ENCODE data around the gene CTBP2.

Gene CTBP2

DNA sequence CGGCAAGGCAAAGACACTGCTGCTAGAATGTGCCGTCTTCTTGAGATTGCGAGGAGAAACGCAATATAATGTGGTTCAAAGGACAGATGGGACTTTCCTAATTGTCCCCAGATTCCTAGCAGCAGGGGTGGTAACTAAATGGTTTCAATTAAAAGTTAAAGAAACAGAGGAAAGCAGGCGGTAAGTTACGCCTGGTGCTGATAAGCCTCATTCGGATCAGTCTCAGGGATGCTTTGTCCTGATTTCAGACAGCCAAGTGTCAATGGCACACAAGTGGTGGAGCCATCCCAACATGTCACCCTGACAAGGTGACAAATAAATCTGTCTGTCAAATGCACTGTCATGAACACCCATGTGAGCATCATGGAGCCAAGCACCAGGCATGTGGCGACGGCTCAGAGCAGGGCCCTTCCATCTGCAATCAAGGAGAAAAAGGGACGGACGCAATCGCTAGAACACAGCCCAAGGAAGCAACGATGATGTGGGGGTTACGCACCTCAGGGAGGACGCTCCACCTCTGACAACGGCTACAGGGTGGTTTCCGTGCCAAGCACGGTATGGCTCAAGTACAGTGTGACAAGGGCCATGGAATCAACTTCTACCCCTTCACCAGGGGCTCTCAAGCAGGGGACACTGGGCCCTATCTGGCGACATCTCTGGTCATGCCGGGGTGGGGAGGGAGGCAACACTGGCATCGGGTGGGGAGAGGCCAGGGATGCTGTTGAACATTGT is 66.2 kb downstream of the CTBP2 start:
- Histone ChIP-seq H3K9me3 (ENCODE audit: control insufficient read depth, low read length) (no peaks in the 10 kb centered on the region), H3K27ac (ENCODE audit: low read depth, low read length, severe bottlenecking) (peak overlapping the region; percentile 41), H3K4me1 (ENCODE audit: control insufficient read depth, insufficient read depth, low read length, poor library complexity, severe bottlenecking) (peaks cover 38% of the 10 kb centered on the region), H3K36me3 (ENCODE audit: control insufficient read depth, insufficient read depth, low read length) (peaks cover 45% of the 10 kb centered on the region), H3K4me3 (ENCODE audit: extremely low read depth, insufficient read depth, low read length, poor library complexity, severe bottlenecking) (no peak overlapping the region)
- WGBS, 2 experiments (ENCODE audit: insufficient coverage in 2 of 2): 90 to 95% methylated on average over 18 to 19 of the region's 21 CpGs

DNA sequence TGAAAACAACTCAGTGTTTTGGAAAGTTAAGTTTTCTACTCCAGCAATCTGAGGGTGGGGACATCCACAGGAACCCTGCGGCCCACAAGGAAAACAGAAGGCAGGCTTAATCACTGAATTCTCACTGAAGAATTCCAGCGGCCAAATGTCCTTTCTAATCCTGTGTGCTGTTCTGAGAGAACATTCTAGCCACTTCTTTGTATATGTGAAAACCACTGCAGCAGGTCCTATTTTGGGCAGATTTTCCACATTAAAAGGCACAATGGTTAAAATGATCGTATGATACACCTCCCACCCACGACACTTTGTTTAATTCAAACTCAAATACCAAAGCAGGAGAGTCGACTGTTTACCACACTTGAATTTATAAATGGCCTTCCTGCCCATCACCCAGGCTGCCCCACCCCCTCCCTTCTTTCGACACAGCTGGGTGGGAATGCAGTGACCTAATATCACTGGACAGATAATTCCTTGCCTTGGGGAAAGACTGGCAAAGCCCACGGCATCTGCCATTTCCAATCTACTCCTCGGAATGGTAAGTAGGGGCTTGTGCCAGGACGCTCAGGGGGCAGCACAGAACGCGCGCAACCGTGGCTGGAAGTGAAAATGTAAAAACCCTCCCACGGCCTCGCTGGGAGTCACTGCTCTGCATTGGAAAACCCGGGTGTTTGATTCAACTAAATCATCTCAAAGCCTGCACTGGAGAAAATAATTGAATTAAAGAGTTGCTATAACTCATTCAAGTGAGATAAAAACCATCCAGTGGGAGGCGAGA is 67.0 kb downstream of the CTBP2 start:
- Histone ChIP-seq H3K4me3 (ENCODE audit: extremely low read depth, insufficient read depth, low read length, poor library complexity, severe bottlenecking) (no peak overlapping the region), H3K36me3 (ENCODE audit: control insufficient read depth, insufficient read depth, low read length) (peaks cover 45% of the 10 kb centered on the region), H3K9me3 (ENCODE audit: control insufficient read depth, low read length) (no peaks in the 10 kb centered on the region), H3K4me1 (ENCODE audit: control insufficient read depth, insufficient read depth, low read length, poor library complexity, severe bottlenecking) (peaks cover 38% of the 10 kb centered on the region), H3K27ac (ENCODE audit: low read depth, low read length, severe bottlenecking) (peak overlapping the region; percentile 62)
- 86 to 91% methylated on average over 9 to 15 of the region's 17 CpGs for WGBS, 2 experiments (ENCODE audit: insufficient coverage in 2 of 2)

DNA sequence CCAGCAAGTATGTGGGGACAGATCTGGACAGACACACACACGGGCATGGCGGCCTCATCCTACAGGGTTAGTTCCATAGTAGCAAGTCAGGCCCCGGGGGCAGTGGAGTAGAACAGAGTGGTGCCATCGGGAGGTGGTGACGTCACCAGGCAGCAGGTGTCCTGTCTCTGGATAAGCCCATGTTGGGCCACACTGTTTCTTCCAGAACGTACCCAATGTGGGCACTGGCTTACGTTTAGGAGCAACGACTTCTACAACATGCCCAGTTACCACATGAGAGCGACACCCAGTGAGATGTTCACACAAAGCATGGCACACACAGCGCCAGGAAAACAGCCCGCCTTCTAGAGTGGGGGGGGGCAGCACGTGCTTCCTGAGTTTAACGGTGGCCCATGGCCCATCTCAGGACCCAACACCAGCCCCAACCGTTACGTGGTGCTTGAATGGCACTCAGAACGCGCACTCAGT is 67.8 kb downstream of the CTBP2 start:
- Histone ChIP-seq H3K36me3 (ENCODE audit: control insufficient read depth, insufficient read depth, low read length) (peaks cover 50% of the 10 kb centered on the region), H3K9me3 (ENCODE audit: control insufficient read depth, low read length) (no peaks in the 10 kb centered on the region), H3K27ac (ENCODE audit: low read depth, low read length, severe bottlenecking) (no peak overlapping the region), H3K4me1 (ENCODE audit: control insufficient read depth, insufficient read depth, low read length, poor library complexity, severe bottlenecking) (peaks cover 46% of the 10 kb centered on the region), H3K4me3 (ENCODE audit: extremely low read depth, insufficient read depth, low read length, poor library complexity, severe bottlenecking) (no peak overlapping the region)
- 98% methylated on average over 15 to 17 of the region's 17 CpGs for WGBS, 2 experiments (ENCODE audit: insufficient coverage in 2 of 2)

DNA sequence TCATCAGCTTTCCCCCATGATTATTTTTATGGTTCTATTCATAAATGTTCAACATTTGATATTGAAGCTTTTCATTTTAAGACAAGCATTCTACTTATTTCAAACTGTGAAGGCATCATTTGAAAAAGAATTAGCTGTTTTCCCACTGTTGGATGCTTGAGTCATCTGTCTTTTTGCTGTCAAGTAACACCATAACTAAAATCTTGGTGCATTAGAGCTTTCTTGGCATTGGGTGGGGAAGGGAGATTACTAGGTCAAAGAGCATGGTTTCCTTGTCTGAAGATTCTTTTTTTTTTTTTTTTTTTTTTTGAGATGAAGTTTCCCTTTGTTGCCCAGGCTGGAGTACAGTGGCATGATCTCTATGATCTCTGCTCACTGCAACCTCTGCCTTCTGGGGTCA is 68.5 kb downstream of the CTBP2 start:
- no peaks in the 10 kb centered on the region for H3K9me3 ChIP-seq (ENCODE audit: control insufficient read depth, low read length)
- no peak overlapping the region for H3K27ac ChIP-seq (ENCODE audit: low read depth, low read length, severe bottlenecking)
- H3K36me3 ChIP-seq (ENCODE audit: control insufficient read depth, insufficient read depth, low read length): peaks cover 50% of the 10 kb centered on the region
- H3K4me3 ChIP-seq (ENCODE audit: extremely low read depth, insufficient read depth, low read length, poor library complexity, severe bottlenecking): no peak overlapping the region
- H3K4me1 ChIP-seq (ENCODE audit: control insufficient read depth, insufficient read depth, low read length, poor library complexity, severe bottlenecking): peaks cover 44% of the 10 kb centered on the region

DNA sequence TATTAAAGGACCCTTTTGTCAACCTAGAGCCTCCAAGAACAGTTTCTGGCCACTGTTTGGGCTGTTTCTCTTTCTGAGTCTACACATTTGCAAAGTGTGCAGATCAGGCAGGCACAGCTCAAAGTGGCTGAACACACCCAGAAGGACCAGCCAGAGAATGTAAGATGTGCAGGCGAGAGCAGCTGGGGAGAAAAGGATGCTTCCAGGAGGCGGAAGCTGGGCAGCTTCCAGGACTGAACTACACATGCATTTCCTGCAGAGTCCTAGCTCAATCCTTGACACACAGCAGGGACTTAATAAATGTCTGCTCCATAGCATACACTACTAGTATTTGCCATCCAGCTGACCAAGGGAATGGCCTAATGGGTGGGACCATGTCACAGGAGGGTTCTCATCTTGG is 70.9 kb downstream of the CTBP2 start:
- Histone ChIP-seq H3K4me3 (ENCODE audit: extremely low read depth, insufficient read depth, low read length, poor library complexity, severe bottlenecking) (no peak overlapping the region), H3K4me1 (ENCODE audit: control insufficient read depth, insufficient read depth, low read length, poor library complexity, severe bottlenecking) (peaks cover 46% of the 10 kb centered on the region), H3K27ac (ENCODE audit: low read depth, low read length, severe bottlenecking) (no peak overlapping the region), H3K36me3 (ENCODE audit: control insufficient read depth, insufficient read depth, low read length) (peaks cover 65% of the 10 kb centered on the region), H3K9me3 (ENCODE audit: control insufficient read depth, low read length) (no peaks in the 10 kb centered on the region)
- 100% methylated on average over 2 of the region's 2 CpGs; no CpG with 5 or more reads in 1 of the 2 experiments for WGBS, 2 experiments (ENCODE audit: insufficient coverage in 2 of 2)

DNA sequence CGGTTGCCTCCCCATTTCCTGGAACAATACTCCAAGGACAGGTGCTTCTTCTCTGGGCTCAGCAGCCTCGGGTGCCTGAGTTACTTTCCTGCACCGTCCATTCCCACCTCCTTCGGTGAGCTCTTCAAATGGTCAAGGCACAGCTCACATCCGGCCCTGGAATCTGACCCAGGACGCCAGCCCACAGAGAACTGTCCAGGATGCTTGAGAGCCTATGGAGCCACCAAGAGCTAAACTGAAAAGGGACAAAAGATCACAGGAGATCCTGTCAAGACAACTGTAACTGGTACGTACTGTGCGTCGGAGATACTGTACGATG is 72.5 kb downstream of the CTBP2 start:
- Histone ChIP-seq H3K9me3 (ENCODE audit: control insufficient read depth, low read length) (no peaks in the 10 kb centered on the region), H3K4me3 (ENCODE audit: extremely low read depth, insufficient read depth, low read length, poor library complexity, severe bottlenecking) (no peak overlapping the region), H3K36me3 (ENCODE audit: control insufficient read depth, insufficient read depth, low read length) (peaks cover 75% of the 10 kb centered on the region), H3K27ac (ENCODE audit: low read depth, low read length, severe bottlenecking) (peak overlapping the region; percentile 45), H3K4me1 (ENCODE audit: control insufficient read depth, insufficient read depth, low read length, poor library complexity, severe bottlenecking) (peaks cover 46% of the 10 kb centered on the region)
- 93 to 96% methylated on average over 10 of the region's 10 CpGs for WGBS, 2 experiments (ENCODE audit: insufficient coverage in 2 of 2)

DNA sequence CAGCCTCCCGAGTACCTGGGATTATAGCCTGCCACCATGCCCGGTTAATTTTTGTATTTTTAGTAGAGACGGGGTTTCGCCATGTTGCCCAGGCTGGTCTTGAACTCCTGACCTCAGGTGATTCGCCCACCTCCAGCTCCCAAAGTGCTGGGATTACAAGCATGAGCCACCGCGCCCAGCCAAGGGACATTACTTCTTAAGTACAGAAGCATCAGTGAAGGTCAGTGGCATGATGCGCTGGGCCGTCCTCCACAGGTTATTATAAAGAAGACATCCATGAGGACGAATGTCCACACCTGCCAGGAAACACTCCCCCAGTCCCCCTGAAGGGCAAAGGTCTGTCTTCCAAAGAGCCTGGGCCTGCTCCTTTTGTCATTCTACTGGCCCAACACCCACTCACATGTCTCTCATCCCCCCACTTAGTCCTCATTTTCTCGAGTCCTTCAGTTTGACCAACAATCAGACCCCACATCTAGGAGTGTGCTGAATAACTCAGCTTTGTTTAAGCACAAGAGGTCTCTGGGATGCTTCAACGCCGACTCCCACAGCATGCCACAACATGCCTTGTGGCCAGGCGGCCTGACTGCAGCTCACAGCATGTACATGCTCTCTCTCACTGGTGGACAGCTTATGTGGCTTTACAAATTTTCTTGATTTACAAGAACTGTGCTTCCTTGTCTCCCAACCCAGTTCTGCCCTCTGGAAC is 73.0 kb downstream of the CTBP2 start:
- 94 to 97% methylated on average over 12 to 14 of the region's 14 CpGs for WGBS, 2 experiments (ENCODE audit: insufficient coverage in 2 of 2)
- peak overlapping the region; percentile 45 for H3K27ac ChIP-seq (ENCODE audit: low read depth, low read length, severe bottlenecking)

DNA sequence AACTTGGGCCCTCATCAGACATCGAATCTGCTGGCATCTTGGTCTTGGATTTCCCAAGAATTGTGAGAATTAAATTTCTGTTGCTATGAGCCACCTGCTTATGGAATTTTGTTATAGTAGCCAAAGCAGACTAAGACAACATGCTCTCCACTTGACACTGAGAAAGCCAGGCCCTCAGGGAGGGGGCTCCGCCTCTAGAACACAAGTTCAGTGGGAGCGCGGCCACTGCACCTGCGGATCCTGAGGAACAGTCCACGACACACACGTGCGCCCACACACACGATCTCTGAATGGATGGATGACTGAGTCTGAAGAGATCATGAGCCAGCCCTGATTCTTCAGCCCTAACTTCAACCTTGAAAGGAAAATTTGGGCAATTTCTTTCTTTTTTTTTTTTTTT is 73.7 kb downstream of the CTBP2 start:
- WGBS, 2 experiments (ENCODE audit: insufficient coverage in 2 of 2): 96 to 99% methylated on average over 9 of the region's 9 CpGs
- no peak overlapping the region for H3K27ac ChIP-seq (ENCODE audit: low read depth, low read length, severe bottlenecking)
- H3K36me3 ChIP-seq (ENCODE audit: control insufficient read depth, insufficient read depth, low read length): peaks cover 82% of the 10 kb centered on the region
- no peaks in the 10 kb centered on the region for H3K9me3 ChIP-seq (ENCODE audit: control insufficient read depth, low read length)
- H3K4me1 ChIP-seq (ENCODE audit: control insufficient read depth, insufficient read depth, low read length, poor library complexity, severe bottlenecking): peaks cover 55% of the 10 kb centered on the region
- no peak overlapping the region for H3K4me3 ChIP-seq (ENCODE audit: extremely low read depth, insufficient read depth, low read length, poor library complexity, severe bottlenecking)

More for the DNA sequence above, 73.0 kb downstream of the CTBP2 start:
- H3K4me1 ChIP-seq (ENCODE audit: control insufficient read depth, insufficient read depth, low read length, poor library complexity, severe bottlenecking): peaks cover 49% of the 10 kb centered on the region
- H3K36me3 ChIP-seq (ENCODE audit: control insufficient read depth, insufficient read depth, low read length): peaks cover 76% of the 10 kb centered on the region
- no peaks in the 10 kb centered on the region for H3K9me3 ChIP-seq (ENCODE audit: control insufficient read depth, low read length)
- no peak overlapping the region for H3K4me3 ChIP-seq (ENCODE audit: extremely low read depth, insufficient read depth, low read length, poor library complexity, severe bottlenecking)

DNA sequence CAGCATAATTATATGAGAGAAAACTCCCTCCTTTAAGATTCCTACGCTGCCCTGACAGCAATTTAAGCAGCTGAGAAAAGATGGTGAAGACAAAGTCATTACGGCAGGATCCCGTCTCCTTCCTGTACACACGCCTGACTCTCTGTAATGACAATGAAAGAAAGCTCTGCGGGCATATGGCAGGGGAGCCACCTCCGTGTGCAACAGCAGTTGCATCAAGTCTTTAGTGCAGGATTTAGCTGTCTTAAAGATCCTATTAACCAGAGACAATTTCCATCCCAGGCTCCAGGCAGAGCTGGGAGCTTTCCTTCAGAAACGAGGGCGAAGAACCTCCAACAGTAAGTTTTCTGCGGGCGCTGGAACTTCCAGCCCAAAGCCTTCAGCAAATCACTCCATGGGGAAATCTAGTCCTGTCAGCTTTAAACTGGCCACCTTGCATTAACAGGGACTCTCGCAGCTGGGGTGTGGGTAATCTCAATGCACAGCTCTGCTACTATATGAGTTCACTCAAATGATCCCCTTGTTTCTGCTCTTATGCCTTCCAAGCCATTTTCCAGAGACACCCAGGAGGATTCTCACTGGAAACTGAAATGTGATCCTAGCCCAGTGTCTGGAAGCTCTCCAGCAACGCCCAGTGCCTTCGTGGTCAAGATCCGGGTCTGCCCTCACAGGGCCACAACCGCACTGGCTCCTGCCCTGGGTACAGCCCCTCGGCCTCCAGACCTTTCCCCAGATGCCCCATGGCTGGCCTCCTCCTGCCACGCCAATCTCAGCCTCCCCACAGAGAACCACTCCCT is 74.9 kb downstream of the CTBP2 start:
- H3K4me1 ChIP-seq (ENCODE audit: control insufficient read depth, insufficient read depth, low read length, poor library complexity, severe bottlenecking): peaks cover 62% of the 10 kb centered on the region
- H3K36me3 ChIP-seq (ENCODE audit: control insufficient read depth, insufficient read depth, low read length): peaks cover 87% of the 10 kb centered on the region
- WGBS, 2 experiments (ENCODE audit: insufficient coverage in 2 of 2): 94 to 96% methylated on average over 12 to 15 of the region's 17 CpGs
- no peaks in the 10 kb centered on the region for H3K9me3 ChIP-seq (ENCODE audit: control insufficient read depth, low read length)
- no peak overlapping the region for H3K4me3 ChIP-seq (ENCODE audit: extremely low read depth, insufficient read depth, low read length, poor library complexity, severe bottlenecking)
- peak overlapping the region; percentile 60 for H3K27ac ChIP-seq (ENCODE audit: low read depth, low read length, severe bottlenecking)

DNA sequence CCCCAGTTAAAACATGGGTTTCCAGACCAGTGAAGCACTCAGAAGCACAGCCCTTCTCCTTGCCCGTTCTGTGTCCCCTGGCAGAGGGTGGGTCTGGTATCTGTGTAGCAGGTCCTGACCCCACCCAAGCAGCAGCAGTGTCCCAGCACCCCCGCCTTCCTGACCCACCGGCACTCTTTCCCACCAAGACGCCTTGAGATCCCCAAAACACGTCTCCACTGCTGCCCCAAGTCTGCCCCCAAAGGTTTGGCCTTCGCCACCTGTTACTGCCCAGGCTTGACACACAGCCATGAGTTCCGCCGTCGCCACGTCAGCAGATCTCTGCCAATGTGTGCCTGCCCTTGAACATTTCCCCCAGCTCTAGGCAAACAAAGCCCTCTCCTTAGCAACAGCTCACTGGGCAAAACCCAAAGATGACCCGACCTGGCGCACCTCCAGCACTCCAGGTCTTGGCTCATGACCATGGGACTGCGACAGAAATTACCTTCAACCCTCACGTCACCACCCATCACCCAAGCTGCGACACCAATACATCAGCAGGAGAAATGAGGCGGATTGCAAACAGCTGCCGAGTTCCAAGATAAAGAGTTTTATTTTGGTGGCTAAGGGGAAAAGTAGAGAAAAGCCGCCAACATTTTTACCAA is 75.6 kb downstream of the CTBP2 start:
- Histone ChIP-seq H3K4me3 (ENCODE audit: extremely low read depth, insufficient read depth, low read length, poor library complexity, severe bottlenecking) (no peak overlapping the region), H3K9me3 (ENCODE audit: control insufficient read depth, low read length) (no peaks in the 10 kb centered on the region), H3K36me3 (ENCODE audit: control insufficient read depth, insufficient read depth, low read length) (peaks cover 92% of the 10 kb centered on the region), H3K4me1 (ENCODE audit: control insufficient read depth, insufficient read depth, low read length, poor library complexity, severe bottlenecking) (peaks cover 58% of the 10 kb centered on the region), H3K27ac (ENCODE audit: low read depth, low read length, severe bottlenecking) (peak overlapping the region; percentile 60)
- WGBS, 2 experiments (ENCODE audit: insufficient coverage in 2 of 2): 95 to 96% methylated on average over 12 to 13 of the region's 18 CpGs

Data from mesodermal cell (in vitro differentiated cells).